Activated naive CD4-positive, alpha-beta T cell treated with anti-CD3 and anti-CD28 coated beads, Interleukin-2, amount 50 U/mL, for 72 hours (primary cell): ENCODE data around the gene GINS2. TPM values are rescaled to one million over a fixed set of nuclear protein-coding genes. Genes with fewer than 3 reads are reported as not detected.

ENCODE experiments used
- ATAC-seq, 2 donors: fragments of 150-1000 bp; cut with Tn5 transposase; 2 replicates each; pipeline ENCODE4 v1.10.0; 2021; ENCODE audit warnings: mild to moderate bottlenecking in 2 of 2, moderate library complexity in 2 of 2
- DNase-seq, 2 donors: peaks; one replicate each; pipeline ENCODE4 v3.0.0; 2021 to 2022; ENCODE audit warnings: low spot score in 2 of 2
- H3K27ac Mint-ChIP-seq, 2 donors: one replicate each; pipeline ENCODE4 v1.8.0; 2022; ENCODE audit warnings: mild to moderate bottlenecking in 2 of 2, mixed read lengths in 2 of 2
- H3K36me3 Mint-ChIP-seq, 2 donors: one replicate each; pipeline ENCODE4 v1.8.0; 2022; ENCODE audit warnings: mixed read lengths in 2 of 2
- H3K9me3 Mint-ChIP-seq, 2 donors: one replicate each; pipeline ENCODE4 v1.8.0; 2022; ENCODE audit warnings: mixed read lengths in 2 of 2
- total RNA-seq, 2 donors: library from RNA; stranded (reverse); gene quantifications; one replicate each; pipeline ENCODE4 v1.2.3, GENCODE V29; 2022

GINS2 gene
- total RNA-seq, 2 donors from 2014 or later = 42.3 to 73.6 TPM

DNA sequence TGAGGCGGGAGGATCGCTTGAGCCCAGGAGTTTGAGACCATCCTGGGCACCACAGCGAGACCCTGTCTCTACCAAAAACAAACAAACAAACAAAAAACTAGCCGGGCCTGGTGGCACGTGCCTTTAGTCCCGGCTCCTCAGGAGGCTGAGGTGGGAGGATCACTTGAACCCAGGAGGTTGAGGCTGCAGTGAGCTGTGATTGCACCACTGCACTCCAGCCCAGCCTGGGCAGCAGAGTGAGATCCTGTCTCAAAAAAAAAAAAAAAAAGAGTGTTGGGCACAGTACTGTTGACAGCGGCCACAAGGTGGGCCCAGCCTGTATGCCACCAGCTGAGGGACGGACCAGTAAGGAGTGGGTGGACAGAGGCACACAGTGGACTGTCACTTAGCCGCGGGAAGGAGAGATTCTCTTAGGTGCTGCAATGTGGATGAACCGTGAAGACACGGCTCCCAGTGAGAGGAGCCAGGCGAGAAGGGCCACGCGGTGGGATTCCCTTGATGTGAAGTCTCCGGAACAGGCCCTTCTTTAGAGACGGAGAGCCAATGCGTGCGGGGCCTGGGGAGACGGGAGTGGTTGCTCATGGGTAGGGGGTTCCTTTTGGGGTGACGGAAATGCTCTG lies 44.6 kb downstream of the GINS2 start:
- peak overlapping the region; percentile 15 to 24 for H3K27ac Mint-ChIP-seq
- no peaks in the 10 kb centered on the region for H3K36me3 Mint-ChIP-seq
- H3K9me3 Mint-ChIP-seq = no peaks in the 10 kb centered on the region
- ATAC-seq = no peak
- DNase-seq = no peak

GRCh38 chr16:85643631-85644030 lies 45.1 kb downstream of the GINS2 start:
- DNase-seq (no peak), ATAC-seq (no peak)
- Mint-ChIP-seq H3K9me3 (no peaks in the 10 kb centered on the region), H3K27ac (no peak overlapping the region), H3K36me3 (no peaks in the 10 kb centered on the region)

DNA sequence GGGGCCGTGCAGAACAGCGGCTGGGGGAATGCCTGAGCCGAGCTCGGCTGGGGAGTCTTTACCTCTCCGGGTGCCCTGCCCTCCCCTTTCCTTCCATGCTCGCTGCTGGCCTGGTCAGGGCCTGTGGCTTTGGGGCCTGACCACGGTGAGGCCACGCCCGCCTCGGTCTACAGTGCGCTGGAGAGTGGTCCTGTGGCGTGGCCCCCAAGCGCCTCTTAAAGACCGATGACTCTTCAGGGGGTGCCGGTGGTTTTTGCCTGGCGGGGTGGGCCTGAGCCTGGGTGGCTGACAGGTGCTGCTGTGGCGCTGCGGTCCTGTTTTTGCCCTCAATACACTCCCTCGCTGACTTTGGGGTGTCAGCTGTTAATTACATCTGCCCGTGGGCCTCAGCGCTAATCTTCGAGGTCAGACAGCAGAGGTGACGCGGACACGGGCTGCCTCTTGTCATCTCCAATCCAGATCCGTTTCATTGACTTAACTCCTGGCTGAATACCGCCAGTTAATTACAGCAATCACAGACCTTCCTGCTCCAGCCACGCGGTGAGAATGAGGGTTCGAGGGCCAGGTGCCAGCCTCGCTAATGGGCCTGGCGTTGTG lies 45.9 kb downstream of the GINS2 start:
- Mint-ChIP-seq H3K27ac (no peak overlapping the region), H3K9me3 (no peaks in the 10 kb centered on the region), H3K36me3 (no peaks in the 10 kb centered on the region)
- ATAC-seq (no peak), DNase-seq (no peak)

- ATAC-seq = no peak
- H3K9me3 Mint-ChIP-seq = no peaks in the 10 kb centered on the region
- no peak for DNase-seq
- no peak overlapping the region for H3K27ac Mint-ChIP-seq
- H3K36me3 Mint-ChIP-seq = no peaks in the 10 kb centered on the region
Observed at GRCh38 chr16:85641776-85642176, 47.0 kb downstream of the GINS2 start.

- Mint-ChIP-seq H3K9me3 (no peaks in the 10 kb centered on the region), H3K27ac (no peak overlapping the region), H3K36me3 (no peaks in the 10 kb centered on the region)
- no peak for ATAC-seq
- DNase-seq = no peak
Observed at GRCh38 chr16:85641305-85641704, 47.4 kb downstream of the GINS2 start.

DNA sequence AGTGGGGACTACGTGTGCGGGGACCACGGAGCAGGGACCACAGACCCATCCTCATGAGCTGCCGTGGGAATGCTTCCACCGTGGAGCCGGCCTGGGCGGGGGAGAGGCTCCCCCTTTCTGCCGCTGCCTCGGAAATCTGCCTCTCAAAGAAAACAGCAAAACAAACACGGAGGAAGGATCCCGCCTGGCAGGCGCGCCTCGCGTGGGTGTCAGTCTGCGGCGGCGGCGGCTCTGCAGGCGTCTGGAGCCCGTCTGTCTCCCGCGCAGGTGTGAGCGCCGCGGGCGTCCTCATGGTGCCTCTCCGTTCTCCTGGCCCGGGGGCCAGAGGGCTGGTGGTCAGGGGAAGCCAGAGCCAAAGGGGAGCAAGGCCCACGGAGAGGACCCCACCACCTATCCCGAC lies 48.2 kb downstream of the GINS2 start:
- H3K9me3 Mint-ChIP-seq = no peaks in the 10 kb centered on the region
- H3K27ac Mint-ChIP-seq = no peak overlapping the region
- DNase-seq (no peak), ATAC-seq (no peak)
- no peaks in the 10 kb centered on the region for H3K36me3 Mint-ChIP-seq

DNA sequence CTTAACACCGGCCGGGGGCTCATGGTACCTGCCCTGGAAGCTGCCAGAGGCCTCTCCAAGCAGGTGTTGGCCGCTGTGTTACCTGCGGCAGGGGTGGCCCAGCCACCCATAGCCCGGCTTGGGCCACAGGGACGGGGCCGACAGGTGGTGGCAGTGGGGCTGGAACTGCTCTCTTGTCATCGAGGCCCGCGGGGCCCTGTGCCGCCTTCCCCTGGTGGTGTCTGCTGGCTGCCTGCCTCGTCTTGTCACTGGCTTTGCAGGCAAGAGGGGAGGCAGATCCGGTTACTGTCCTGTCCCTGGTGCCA lies 48.5 kb downstream of the GINS2 start:
- ATAC-seq (no peak), DNase-seq (no peak)
- Mint-ChIP-seq H3K36me3 (no peaks in the 10 kb centered on the region), H3K27ac (no peak overlapping the region), H3K9me3 (no peaks in the 10 kb centered on the region)

- H3K27ac Mint-ChIP-seq = no peak overlapping the region
- no peaks in the 10 kb centered on the region for H3K9me3 Mint-ChIP-seq
- H3K36me3 Mint-ChIP-seq = no peaks in the 10 kb centered on the region
- no peak for ATAC-seq
- DNase-seq = no peak
Observed at GRCh38 chr16:85639529-85640253, 49.1 kb downstream of the GINS2 start.

DNA sequence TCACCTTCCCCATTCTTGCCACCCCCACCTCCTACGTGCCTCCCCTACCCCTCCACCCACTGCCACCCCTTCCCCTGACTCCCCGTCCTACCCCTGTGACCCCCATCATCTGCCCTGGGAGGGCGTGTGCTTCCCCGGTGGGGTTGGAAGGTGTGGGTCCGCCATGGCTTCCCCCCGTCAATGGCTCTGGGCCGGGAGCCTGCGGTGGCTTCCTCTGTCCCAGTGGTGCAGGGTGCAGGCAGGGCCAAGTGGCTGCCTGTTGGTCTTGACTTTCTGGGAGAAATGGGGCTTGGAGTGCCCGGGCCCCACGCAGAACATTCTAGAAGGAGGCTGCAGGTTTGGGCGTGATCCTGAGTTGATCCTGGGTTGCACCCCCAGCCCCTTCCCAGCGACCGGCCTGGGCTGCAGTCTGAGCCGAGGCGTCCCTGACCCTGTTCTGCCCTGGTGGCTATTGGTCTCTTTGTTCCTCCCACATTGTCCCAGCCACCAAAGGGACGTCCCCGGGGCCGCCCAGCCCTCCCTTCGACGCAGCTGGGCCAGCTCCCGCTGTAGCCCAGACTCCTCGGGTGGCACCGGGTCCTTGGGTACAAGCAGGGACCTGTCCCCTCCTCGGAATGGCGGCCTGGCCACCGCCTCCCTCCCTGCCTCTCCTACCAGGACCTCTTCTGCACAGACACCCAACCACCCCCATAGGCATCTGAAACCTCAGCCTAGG lies 49.9 kb downstream of the GINS2 start:
- H3K9me3 Mint-ChIP-seq = no peaks in the 10 kb centered on the region
- ATAC-seq = no peak
- H3K36me3 Mint-ChIP-seq = no peaks in the 10 kb centered on the region
- no peak for DNase-seq
- H3K27ac Mint-ChIP-seq = peak overlapping the region in 1 of 2 donors; percentile 34

DNA sequence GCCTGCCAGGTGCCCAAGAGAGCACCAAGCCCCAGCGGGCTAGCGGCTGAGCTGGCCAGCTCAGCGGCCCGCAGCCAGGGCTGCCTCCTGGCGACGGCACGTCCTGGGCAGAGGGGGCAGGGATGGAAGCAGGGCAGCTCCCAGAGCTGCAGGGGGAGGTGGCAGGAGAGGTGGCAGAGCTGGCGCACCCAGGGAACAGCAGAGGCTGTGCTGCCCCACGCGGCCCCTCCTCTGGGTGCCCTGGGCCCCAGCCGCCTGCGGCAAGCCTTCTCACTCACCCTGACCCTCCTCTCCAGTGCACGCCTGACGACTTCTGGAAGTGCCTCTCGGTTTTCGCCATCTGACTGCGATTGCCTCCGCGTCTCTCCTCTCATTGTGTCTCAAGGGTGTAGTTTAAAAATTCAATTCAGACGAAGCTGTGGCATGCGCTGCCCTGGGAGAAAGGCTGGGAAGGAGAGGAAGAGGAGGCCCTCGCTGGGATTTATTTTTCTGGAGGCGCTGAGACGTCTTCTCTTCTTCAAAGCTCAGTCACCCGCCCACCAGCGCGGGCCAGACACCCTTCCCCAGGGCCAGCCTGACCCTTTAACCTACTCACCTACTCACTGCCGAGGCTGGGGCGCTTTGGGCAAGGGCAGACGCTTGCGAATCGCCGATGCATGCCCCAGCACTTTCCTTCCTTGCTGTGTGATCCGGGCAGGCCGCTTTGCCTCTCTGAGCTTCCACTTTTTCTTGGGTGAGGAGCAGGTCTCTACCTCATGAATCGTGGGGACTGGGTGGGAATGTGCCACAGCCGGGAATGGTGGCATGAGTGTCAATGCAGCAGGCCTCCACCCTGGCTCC lies 50.7 kb downstream of the GINS2 start:
- Mint-ChIP-seq H3K36me3 (no peaks in the 10 kb centered on the region), H3K27ac (no peak overlapping the region), H3K9me3 (no peaks in the 10 kb centered on the region)
- DNase-seq (no peak), ATAC-seq (no peak)

GRCh38 chr16:85637061-85637807 lies 51.5 kb downstream of the GINS2 start:
- H3K27ac Mint-ChIP-seq = no peak overlapping the region
- no peaks in the 10 kb centered on the region for H3K36me3 Mint-ChIP-seq
- no peak for ATAC-seq
- DNase-seq = no peak
- H3K9me3 Mint-ChIP-seq = no peaks in the 10 kb centered on the region

DNA sequence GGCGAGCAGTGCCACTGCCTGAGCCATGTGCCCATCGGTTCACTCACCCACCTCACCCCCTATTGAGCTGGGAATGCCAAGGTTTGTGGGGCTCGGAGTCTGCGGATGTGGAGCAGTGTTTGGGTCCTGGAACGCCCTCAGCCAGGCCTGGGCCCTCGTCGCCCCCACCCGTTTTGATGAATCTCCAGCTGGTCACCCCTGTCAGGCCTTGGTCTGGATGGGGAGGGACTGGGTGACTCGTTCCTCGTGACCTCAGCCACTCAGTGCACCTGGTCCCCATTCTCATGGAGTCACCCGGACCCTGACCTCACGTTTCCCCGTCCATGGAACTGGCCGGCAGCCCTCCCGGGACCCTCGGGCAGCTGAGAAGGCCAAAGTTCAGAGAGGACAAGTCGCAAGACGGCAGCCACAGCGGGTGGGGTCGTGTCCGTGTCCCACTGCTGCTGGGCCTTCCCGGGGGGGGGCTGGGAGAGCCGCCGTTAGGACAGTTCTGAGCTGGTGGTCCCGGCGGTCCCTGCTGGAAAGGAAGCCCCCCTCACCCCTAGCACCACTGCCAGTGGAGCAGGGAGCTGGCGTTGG lies 52.4 kb downstream of the GINS2 start:
- no peak for DNase-seq
- Mint-ChIP-seq H3K9me3 (no peaks in the 10 kb centered on the region), H3K36me3 (no peaks in the 10 kb centered on the region), H3K27ac (no peak overlapping the region)
- ATAC-seq = no peak

DNA sequence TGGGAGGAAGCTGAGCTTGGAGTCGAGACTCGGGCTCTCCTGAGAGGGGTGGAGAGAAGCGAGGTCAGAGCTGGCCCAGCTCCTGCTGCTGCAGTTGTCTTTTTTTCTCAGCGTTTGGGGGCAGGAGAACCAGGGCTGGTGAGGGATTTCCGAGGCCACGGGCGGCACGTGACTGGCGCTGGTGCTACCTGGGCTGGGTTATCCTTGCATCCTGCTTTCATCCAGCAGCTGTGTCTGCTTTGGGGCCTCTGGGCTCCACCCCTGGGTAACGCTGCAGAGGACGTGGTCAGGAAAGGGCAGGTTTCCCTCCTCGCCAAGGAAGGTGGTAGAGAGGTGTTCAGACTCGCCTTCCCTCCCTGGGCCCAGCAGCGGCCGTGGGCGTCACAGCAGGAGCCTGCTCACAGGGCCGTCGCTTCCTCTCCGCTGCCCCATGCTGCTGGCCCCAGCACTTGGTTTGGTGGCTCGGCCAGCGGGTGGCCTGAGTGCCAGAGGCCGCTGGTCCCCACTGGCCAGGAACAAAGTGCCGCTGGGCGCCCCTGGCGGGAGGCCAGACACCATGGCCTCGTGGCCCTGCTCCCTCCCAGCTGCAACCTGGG lies 53.1 kb downstream of the GINS2 start:
- Mint-ChIP-seq H3K36me3 (no peaks in the 10 kb centered on the region), H3K27ac (peak overlapping the region in 1 of 2 donors; percentile 12), H3K9me3 (no peaks in the 10 kb centered on the region)
- DNase-seq (no peak), ATAC-seq (no peak)

DNA sequence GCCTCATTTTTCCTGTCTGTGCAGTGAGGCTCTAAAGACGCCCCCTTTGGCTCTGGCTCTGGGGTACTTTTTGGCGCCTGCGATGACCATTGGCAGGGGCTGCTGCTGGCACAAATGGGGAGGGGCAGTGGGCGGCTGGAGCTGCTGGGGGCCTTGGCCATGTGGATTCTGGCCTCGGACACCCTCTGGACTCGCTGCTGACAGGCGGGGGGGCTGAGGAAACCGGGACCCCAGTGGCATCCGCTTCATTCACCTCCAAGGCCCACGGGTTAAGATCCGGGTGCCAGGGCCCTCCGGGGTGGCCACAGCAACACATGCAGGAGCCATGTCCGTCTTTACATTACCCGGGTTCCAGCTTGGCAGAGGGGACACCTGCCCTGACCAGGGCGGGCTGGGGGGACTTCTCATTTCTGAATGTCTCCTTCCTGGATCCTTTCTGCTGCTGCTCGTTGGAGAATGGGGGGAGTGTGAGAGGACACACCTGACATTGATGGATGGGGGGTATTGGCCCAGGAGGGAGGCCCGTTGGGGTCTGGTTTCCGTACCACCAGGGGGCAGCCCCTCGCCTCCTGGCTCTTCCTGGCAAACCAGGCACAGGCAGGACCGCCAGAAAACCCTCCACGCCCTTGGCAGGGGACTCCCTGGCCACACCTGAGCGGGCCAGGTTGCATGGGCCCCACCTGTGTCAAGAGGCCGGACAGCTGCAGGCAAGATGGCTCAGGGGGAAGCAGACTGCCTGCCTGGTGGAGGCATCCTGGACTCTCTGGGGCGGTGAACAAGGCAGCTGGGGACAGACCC lies 53.8 kb downstream of the GINS2 start:
- peak overlapping the region; percentile 12 to 68 for H3K27ac Mint-ChIP-seq
- ATAC-seq (no peak), DNase-seq (no peak)
- peaks cover under 1% of the 10 kb centered on the region in 2 donors for H3K36me3 Mint-ChIP-seq
- H3K9me3 Mint-ChIP-seq = no peaks in the 10 kb centered on the region

- peaks cover 11% of the 10 kb centered on the region in 2 donors for H3K36me3 Mint-ChIP-seq
- ATAC-seq (no peak), DNase-seq (no peak)
- H3K9me3 Mint-ChIP-seq = peaks cover 0 to 4% of the 10 kb centered on the region in 2 donors
- no peak overlapping the region for H3K27ac Mint-ChIP-seq
Observed at GRCh38 chr16:85633888-85634287, 54.9 kb downstream of the GINS2 start.
